Endothelial cell of umbilical vein (primary cell): Measurements from ENCODE around the gene SPINT1. TPM values are rescaled to one million over a fixed set of nuclear protein-coding genes. Genes with fewer than 3 reads are reported as not detected.

Experiments
- BruUV-seq: library from RNA; stranded (reverse); fragments of 400-500 nt; replicated peaks from 2 replicates; lab custom pipeline; 2021; lab: Mats Ljungman, UMichigan
- CTCF ChIA-PET: fragments of 300-600, 350-600 bp; sonication (Branson Sonifier 250); formaldehyde crosslinking; loops from one replicate; lab custom pipeline; 2021; ENCODE audit warnings: antibody characterized with exemption, inconsistent platforms; lab: Charles Lee
- POLR2A ChIA-PET: fragments of 300-600, 350-600 bp; sonication (Branson Sonifier 250); formaldehyde crosslinking; loops from one replicate; lab custom pipeline; 2021; ENCODE audit warnings: antibody characterized with exemption, inconsistent platforms; lab: Charles Lee
- DNase-seq: peaks from one replicate; pipeline ENCODE4 v3.0.0-alpha.2; 2011; ENCODE audit warnings: low read depth, low spot score
- FAIRE-seq: peaks from 2 replicates; lab custom pipeline; 2011; peaks lifted over from hg19 to GRCh38; lab: Jason Lieb, UNC
- H2AFZ ChIP-seq: 2 replicates; pipeline ENCODE4 v1.6.0; 2012; ENCODE audit warnings: low read depth, low read length, control low read depth, inconsistent platforms
- H3K27ac ChIP-seq: 2 replicates; pipeline ENCODE4 v1.5.1; 2011; ENCODE audit warnings: low read depth, mild to moderate bottlenecking, control low read depth, low read length, moderate library complexity; ENCODE audit not compliant: insufficient read depth
- H3K27me3 ChIP-seq, 2 experiments: 2 replicates each; pipeline versions ENCODE4 v1.6.0 to v1.6.1; 2011; ENCODE audit warnings: low read length in 2 of 2, mixed read lengths in 1 of 2; ENCODE audit not compliant: control insufficient read depth in 2 of 2, insufficient read depth in 2 of 2
- H3K36me3 ChIP-seq, 2 experiments: 2 replicates in 1 of 2; 3 replicates in 1 of 2; pipeline ENCODE4 v1.5.1; 2011; ENCODE audit warnings: low read length in 2 of 2, mild to moderate bottlenecking in 1 of 2, moderate library complexity in 1 of 2; ENCODE audit not compliant: control insufficient read depth in 2 of 2, insufficient read depth in 2 of 2; ENCODE audit errors: extremely low read depth in 1 of 2
- H3K4me1 ChIP-seq: 3 replicates; pipeline ENCODE4 v1.5.1; 2011; ENCODE audit warnings: mild to moderate bottlenecking, low read length; ENCODE audit not compliant: control insufficient read depth, insufficient read depth; ENCODE audit errors: extremely low read depth
- H3K4me2 ChIP-seq: 2 replicates; pipeline ENCODE4 v1.6.1; 2011; ENCODE audit warnings: low read length, control low read depth, mixed read lengths; ENCODE audit not compliant: insufficient read depth
- H3K4me3 ChIP-seq, 3 experiments: fragments of 200-600 bp in 1 of 3; sonication (generic), shearing (Covaris generic) in 1 of 3; replicated peaks in 1 of 3; 2 replicates each; pipeline ENCODE4 v1.5.1; 2011 to 2016; ENCODE audit warnings: control low read depth in 3 of 3, low read length in 3 of 3, mild to moderate bottlenecking in 2 of 3, inconsistent platforms in 1 of 3, low read depth in 1 of 3, moderate library complexity in 1 of 3; ENCODE audit not compliant: insufficient read depth in 1 of 3
- H3K79me2 ChIP-seq: 2 replicates; pipeline ENCODE4 v1.6.0; 2012; ENCODE audit warnings: low read length, inconsistent platforms; ENCODE audit not compliant: control insufficient read depth, insufficient read depth
- H3K9ac ChIP-seq: replicated peaks from 2 replicates; pipeline ENCODE3; 2011; ENCODE audit warnings: low read length, control low read depth; ENCODE audit not compliant: insufficient read depth; ENCODE audit errors: extremely low read depth
- H3K9me1 ChIP-seq: replicated peaks from 3 replicates; pipeline ENCODE4 v1.6.0; 2011; ENCODE audit warnings: mild to moderate bottlenecking, low read length; ENCODE audit not compliant: control insufficient read depth, insufficient read depth; ENCODE audit errors: extremely low read depth
- H3K9me3 ChIP-seq: replicated peaks from 2 replicates; pipeline ENCODE4 v1.5.1; 2012; ENCODE audit warnings: low read length, inconsistent platforms; ENCODE audit not compliant: control insufficient read depth, insufficient read depth
- H4K20me1 ChIP-seq: replicated peaks from 2 replicates; pipeline ENCODE3; 2011; ENCODE audit warnings: mild to moderate bottlenecking, low read length; ENCODE audit not compliant: control insufficient read depth, insufficient read depth; ENCODE audit errors: extremely low read depth
- EZH2 ChIP-seq: IDR thresholded peaks from 2 replicates; pipeline ENCODE4 v1.6.1; 2012; ENCODE audit warnings: borderline replicate concordance, low read depth, mild to moderate bottlenecking, moderate library complexity, low read length, inconsistent platforms; ENCODE audit not compliant: severe bottlenecking
- JUN ChIP-seq: IDR thresholded peaks from 2 replicates; pipeline ENCODE4 v1.6.1; 2011; ENCODE audit warnings: borderline replicate concordance, low read depth; ENCODE audit not compliant: insufficient read length, insufficient read depth
- POLR2A ChIP-seq: IDR thresholded peaks from 2 replicates; pipeline ENCODE4 v1.6.1; 2012; ENCODE audit warnings: low read depth, mild to moderate bottlenecking, control low read depth, low read length
- POLR2AphosphoS5 ChIP-seq: IDR thresholded peaks from 2 replicates; pipeline ENCODE4 v1.6.1; 2012; ENCODE audit warnings: low read depth, mild to moderate bottlenecking, control low read depth, low read length, moderate library complexity; ENCODE audit not compliant: insufficient read depth
- dilution Hi-C: fragments of 300-500 bp; cut with MboI; formaldehyde crosslinking; loops from one replicate; pipeline ENCODE4 v1.15.0; 2019; ENCODE audit warnings: low sequenced_read_pairs; ENCODE audit not compliant: extremely low pct_ligation_motif_present
- intact Hi-C: fragments of 100-400 bp; cut with micrococcal nuclease; formaldehyde crosslinking; loops from one replicate; pipeline ENCODE4 v1.10.0; 2022
- polyA plus RNA-seq, 4 experiments: library from polyadenylated mRNA; depleted of rRNA in 3 of 4; stranded (reverse) in 3 of 4; unstranded in 1 of 4; fragments of >200 nt; gene quantifications; 2 replicates each; pipeline versions ENCODE4 v1.2.1 to v1.2.3, GENCODE V29; 2011 to 2012; ENCODE audit warnings: missing spikeins in 1 of 4
- total RNA-seq: library from RNA; stranded (reverse); gene quantifications from 2 replicates; pipeline ENCODE4 v1.2.3, GENCODE V29; 2021
- TF ChIP-seq, protein P1 (sequence below), 2 donors: IDR thresholded peaks; 1 replicate in 1 of 2; 2 replicates in 1 of 2; pipeline ENCODE4 v1.5.1; 2011; ENCODE audit warnings: low read length in 2 of 2, mild to moderate bottlenecking in 2 of 2, moderate library complexity in 2 of 2, control low read depth in 1 of 2, inconsistent platforms in 1 of 2, low read depth in 1 of 2; ENCODE audit not compliant: insufficient read depth in 1 of 2; ENCODE audit errors: extremely low read depth in 1 of 2

The SPINT1 gene
- total and polyA plus RNA-seq, 2 donors (not counting 3 experiments of a cell fraction or from before 2014, with no cell fraction given), result 4.1 to 4.2 TPM

DNA sequence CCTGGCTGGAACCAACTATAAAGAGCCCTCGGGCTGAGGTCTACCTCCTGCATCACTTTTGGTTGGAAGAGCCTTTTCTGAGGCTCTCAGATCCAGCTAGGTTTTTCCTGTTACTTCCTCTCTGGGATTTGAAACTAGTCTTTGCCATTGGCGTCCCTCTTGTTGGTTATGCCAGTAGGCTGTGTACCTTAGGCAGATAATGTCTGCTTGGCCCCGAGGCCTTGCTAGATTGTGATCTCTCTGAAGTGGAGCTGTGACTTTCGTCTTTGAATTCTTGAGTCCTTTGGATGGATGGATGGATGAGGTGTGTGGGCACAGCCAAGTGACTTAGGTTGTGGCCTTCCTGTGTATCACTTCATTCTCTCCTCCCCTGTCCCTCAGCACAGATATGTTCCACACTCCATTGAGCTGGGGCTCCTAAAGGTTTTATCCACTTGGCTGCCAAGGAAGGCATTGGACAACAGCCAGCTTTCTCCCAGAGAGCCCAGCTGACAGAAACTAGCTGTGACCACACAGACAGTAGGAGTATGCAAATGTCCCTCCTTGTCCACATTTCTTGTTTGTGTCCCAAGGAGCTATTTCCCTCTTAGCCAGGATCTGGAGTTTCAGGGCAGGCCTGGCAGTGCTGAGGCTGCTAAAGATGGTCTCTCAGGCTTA lies 28.7 kb upstream of the SPINT1 start:
- TF ChIP-seq POLR2AphosphoS5 (no peak), POLR2A (no peak), EZH2 (no peak)
- TF ChIP-seq, protein P1, sequence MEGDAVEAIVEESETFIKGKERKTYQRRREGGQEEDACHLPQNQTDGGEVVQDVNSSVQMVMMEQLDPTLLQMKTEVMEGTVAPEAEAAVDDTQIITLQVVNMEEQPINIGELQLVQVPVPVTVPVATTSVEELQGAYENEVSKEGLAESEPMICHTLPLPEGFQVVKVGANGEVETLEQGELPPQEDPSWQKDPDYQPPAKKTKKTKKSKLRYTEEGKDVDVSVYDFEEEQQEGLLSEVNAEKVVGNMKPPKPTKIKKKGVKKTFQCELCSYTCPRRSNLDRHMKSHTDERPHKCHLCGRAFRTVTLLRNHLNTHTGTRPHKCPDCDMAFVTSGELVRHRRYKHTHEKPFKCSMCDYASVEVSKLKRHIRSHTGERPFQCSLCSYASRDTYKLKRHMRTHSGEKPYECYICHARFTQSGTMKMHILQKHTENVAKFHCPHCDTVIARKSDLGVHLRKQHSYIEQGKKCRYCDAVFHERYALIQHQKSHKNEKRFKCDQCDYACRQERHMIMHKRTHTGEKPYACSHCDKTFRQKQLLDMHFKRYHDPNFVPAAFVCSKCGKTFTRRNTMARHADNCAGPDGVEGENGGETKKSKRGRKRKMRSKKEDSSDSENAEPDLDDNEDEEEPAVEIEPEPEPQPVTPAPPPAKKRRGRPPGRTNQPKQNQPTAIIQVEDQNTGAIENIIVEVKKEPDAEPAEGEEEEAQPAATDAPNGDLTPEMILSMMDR (IDR thresholded peaks at IDR 0.05; ENCODE audit: extremely low read depth in 1 of 2, insufficient read depth in 1 of 2, low read depth in 1 of 2, low read length in 2 of 2), result no peak
- intact Hi-C loops, result no loop called here

DNA sequence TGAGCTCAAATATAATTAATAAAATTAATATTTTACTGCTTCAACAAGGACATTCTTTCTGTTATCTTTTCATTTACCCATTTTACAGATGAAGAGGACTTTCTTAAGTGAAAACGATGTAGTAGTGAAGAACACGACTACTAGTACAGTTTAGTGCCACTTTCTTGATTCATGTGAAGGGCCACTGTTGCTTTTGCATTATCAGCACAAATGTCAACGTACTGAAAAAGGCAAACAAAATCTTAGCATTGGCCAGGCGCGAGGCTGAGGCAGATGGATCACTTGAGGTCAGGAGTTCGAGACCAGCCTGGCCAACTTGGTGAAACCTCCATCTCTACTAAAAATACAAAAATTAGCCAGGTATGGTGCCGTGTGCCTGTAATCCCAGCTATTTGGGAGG lies 24.8 kb upstream of the SPINT1 start:
- CTCF ChIA-PET, result interaction anchor here (0.6 to 2.0 kb wide), 4 partner anchors 12 to 67 kb away, joined by 3 to 5 read pairs (median 4); partner anchors contain the start of gene SPINT1
- dilution Hi-C loops (no loop called here), intact Hi-C loops (no loop called here)
- DNase-seq (no peak), FAIRE-seq (no peak)
- H3K79me2 ChIP-seq, result no peaks in the 10 kb centered on the region
- H3K36me3 ChIP-seq, result peaks cover 0 to 5% of the 10 kb centered on the region in 2 experiments
- H3K27ac ChIP-seq, result no peak overlapping the region
- H3K27me3 ChIP-seq, result no peaks in the 10 kb centered on the region
- POLR2A ChIA-PET, result interaction anchor here (0.7 kb wide), 1 partner anchor 11 kb away, joined by 5 read pairs; no protein-coding TSS in a partner anchor
- no peak overlapping the region for H2AFZ ChIP-seq
- BruUV-seq, result no TSS peak
- H3K4me2 ChIP-seq, result no peak overlapping the region
- H4K20me1 ChIP-seq, result no peaks in the 10 kb centered on the region
- no peak overlapping the region for H3K9ac ChIP-seq
- TF ChIP-seq, protein P1 (IDR thresholded peaks at IDR 0.05; ENCODE audit: extremely low read depth in 1 of 2, insufficient read depth in 1 of 2, low read depth in 1 of 2, low read length in 2 of 2), result no peak
- no peak for TF ChIP-seq JUN
- H3K4me1 ChIP-seq, result no peaks in the 10 kb centered on the region
- no peak overlapping the region for H3K4me3 ChIP-seq
- H3K9me3 ChIP-seq, result no peaks in the 10 kb centered on the region
- no peaks in the 10 kb centered on the region for H3K9me1 ChIP-seq

More for the DNA sequence above, 28.7 kb upstream of the SPINT1 start:
- H3K4me2 ChIP-seq, result no peak overlapping the region
- peaks cover 2 to 27% of the 10 kb centered on the region in 2 experiments for H3K36me3 ChIP-seq
- H3K4me1 ChIP-seq, result no peaks in the 10 kb centered on the region
- no peak for DNase-seq
- FAIRE-seq, result no peak
- H3K9me1 ChIP-seq, result no peaks in the 10 kb centered on the region
- H3K79me2 ChIP-seq, result no peaks in the 10 kb centered on the region
- H3K4me3 ChIP-seq, result no peak overlapping the region
- H2AFZ ChIP-seq, result no peak overlapping the region
- H3K27ac ChIP-seq, result no peak overlapping the region
- no peak overlapping the region for H3K9ac ChIP-seq
- POLR2A ChIA-PET, result no interaction called here
- CTCF ChIA-PET, result interaction anchor here (0.6 to 1.7 kb wide), 3 partner anchors 27 to 1745 kb away, joined by 3 to 5 read pairs (median 4); no protein-coding TSS in a partner anchor
- dilution Hi-C loops, result no loop called here
- BruUV-seq, result no TSS peak
- no peaks in the 10 kb centered on the region for H3K9me3 ChIP-seq
- no peaks in the 10 kb centered on the region for H3K27me3 ChIP-seq
- no peaks in the 10 kb centered on the region for H4K20me1 ChIP-seq
